Measurements from ENCODE around the gene CCDC85C. TPM values are rescaled to one million over a fixed set of nuclear protein-coding genes. Genes with fewer than 3 reads are reported as not detected.

The CCDC85C gene
- total RNA-seq, 4 donors from 2014 or later, result 0.34 to 1.7 (median 0.80) TPM

DNA sequence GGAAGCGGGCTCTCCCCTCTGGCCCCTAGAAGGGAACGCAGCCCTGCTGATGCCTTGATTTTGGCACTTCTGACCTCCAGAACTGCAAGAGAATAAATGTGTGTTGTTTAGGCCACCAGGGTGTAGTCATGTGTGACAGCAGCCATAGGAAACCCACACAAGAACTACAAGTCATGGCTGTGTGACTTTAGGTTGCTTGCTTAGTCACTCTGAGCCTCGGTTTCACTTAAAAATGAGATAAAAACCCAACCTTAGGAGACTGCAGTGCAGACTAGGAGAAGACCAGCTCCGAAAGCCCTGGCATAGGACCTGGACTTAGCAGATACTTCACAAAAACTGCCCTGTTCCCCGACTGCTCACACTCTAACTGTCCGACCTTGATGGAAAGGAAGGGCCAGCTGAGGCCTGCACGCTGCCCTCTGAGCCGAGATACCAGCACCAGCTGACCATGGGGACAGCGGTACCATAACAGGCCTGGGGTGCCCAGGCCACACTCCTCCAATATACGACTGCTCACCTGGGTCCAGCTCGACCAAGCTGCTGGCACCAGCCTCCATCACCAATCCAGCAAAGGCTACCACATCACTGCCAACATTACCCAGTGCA lies 53.5 kb downstream of the CCDC85C start:
- TF ChIP-seq, protein P1, sequence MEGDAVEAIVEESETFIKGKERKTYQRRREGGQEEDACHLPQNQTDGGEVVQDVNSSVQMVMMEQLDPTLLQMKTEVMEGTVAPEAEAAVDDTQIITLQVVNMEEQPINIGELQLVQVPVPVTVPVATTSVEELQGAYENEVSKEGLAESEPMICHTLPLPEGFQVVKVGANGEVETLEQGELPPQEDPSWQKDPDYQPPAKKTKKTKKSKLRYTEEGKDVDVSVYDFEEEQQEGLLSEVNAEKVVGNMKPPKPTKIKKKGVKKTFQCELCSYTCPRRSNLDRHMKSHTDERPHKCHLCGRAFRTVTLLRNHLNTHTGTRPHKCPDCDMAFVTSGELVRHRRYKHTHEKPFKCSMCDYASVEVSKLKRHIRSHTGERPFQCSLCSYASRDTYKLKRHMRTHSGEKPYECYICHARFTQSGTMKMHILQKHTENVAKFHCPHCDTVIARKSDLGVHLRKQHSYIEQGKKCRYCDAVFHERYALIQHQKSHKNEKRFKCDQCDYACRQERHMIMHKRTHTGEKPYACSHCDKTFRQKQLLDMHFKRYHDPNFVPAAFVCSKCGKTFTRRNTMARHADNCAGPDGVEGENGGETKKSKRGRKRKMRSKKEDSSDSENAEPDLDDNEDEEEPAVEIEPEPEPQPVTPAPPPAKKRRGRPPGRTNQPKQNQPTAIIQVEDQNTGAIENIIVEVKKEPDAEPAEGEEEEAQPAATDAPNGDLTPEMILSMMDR (IDR thresholded peaks at IDR 0.05; ENCODE audit: low read depth), result no peak

DNA sequence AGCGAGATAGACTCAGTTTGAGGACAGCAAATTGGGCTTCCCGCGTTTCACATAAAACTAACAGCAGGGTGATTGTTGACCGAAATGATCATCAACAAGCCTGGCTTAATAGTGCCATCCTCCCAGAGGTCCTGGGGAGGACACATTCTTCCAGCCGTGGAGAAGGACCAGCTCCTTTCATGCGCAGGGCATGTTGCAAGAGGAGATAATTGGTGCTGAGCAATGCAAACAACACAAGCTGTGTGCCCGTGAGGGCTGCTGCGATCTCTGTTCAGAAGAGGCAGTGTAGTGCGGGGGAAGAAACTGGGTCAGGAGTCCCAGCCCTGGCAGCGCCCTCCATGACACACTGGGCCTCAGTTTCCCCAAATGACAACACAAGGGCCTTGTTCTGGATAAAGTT lies 54.3 kb downstream of the CCDC85C start:
- TF ChIP-seq, protein P1 (IDR thresholded peaks at IDR 0.05; ENCODE audit: low read depth), result no peak

DNA sequence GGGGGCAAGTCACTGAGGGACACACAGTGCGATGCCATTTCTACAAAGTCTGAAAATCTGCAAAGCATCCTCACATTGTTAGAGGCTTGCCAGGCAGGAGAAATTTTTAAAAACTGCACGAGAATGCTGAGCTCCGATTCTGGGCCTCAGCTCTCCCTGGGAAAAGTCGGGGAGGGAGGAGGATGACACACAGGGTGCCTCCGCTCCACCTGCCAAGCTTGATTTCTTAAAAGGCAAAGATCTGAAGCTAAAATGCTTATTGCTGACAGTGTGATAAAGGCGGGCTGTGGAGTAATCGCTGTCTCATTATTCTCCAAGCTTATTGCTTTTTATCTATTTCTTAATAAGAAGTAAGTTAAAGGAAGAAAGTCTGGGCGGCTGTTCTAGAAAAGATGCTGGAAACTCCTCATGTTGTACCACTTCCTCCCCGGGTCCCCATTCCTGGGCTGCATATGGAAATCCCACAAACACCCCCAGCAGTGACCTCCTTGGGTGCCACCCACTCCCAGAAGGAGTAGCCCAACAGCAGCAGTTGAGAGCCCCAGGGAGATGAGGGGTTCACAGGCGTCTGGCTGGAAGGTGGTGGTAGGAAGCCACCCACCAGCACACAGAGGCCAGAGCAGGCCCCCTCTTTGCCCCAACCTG lies 55.0 kb downstream of the CCDC85C start:
- TF ChIP-seq, protein P1 (IDR thresholded peaks at IDR 0.05; ENCODE audit: low read depth), result no peak

DNA sequence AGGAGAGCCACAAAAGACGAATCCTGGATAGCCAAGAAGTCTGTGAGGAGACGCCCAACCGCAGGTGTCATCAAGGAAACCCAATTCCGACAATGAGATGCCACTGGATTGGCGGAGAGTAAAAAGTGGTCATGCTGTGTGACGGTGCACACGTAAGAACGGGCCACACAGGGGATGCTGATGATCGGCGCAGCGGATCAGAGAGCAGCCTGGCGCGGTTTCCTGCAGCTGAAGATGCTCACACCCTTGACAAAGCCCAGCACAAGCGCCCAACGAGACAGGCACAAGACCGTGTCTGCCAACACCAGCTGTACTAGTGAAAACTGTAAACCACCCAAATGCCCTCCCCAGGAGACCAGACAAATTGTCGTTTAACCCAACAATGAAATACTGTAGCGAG lies 55.8 kb downstream of the CCDC85C start:
- TF ChIP-seq, protein P1 (IDR thresholded peaks at IDR 0.05; ENCODE audit: low read depth), result no peak

DNA sequence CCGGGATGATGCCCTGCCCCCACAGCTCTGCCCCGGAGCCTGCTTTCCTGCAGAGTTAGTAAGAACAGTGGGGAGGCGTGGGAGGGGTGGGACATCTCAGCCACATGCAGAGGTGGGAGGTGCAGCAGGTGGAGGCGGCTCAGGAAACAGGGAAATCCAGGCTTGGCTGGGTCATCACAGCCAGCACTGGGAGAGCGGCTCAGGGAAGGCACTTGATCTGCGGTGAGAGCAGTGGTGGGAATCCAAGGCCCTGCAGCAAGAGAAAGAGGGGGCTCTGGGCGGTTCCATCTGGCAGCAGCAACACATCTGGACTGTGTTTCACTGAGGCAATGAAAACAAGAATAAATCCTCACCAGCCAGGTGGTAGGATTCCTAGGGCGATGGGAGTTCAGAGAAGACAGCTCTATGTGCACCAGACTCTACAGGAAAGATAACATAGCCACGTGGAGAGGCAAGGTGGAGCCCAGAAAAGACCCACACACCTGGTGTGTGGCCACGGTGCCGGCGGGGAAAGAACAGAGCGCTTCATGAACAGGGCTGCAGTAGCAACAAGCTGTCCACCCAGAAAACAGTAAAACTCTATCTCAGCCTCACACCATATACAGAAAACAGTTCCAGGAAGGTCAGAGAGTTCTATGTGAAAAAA lies 57.6 kb downstream of the CCDC85C start:
- TF ChIP-seq, protein P1 (IDR thresholded peaks at IDR 0.05; ENCODE audit: low read depth), result no peak

DNA sequence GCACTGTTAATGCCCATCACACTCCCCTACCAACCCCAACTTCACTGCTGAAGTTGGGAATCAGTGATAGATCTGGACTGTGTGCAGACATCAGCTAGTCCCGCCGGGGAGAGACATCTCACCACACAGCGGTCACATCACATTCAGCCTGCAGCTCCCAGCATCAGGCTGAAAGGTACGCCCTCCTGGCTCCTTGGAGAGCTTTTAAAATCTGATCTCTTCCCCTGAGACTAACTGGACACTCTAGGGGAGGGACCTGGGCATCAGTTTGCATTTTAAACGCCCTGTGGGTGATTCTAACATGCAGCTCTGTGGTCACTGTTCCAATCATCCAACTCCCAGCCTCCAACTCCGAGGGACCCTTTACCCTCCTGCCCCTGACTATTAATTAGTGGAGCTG lies 58.4 kb downstream of the CCDC85C start:
- TF ChIP-seq, protein P1 (IDR thresholded peaks at IDR 0.05; ENCODE audit: low read depth), result no peak

DNA sequence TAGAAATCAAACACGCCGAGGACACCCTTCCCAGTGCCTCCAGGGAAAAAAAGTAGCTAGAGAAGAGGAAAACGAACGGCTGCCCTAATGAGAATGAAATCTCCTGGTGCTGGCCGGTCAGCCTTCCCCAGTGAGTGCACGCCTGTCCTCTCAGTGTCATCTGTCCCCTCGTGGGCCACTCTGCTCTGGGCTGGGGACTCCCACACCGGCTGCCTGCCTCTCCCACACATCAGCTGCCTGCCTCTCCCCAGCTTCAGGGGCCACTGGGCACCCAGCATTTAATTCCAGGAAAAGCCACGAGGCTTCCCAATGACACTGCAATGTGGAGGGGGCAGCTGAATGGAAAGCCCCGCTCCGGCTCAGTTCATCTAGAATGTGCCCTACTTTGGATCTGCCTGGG lies 59.0 kb downstream of the CCDC85C start:
- TF ChIP-seq, protein P1 (IDR thresholded peaks at IDR 0.05; ENCODE audit: low read depth), result no peak

Data from subcutaneous adipose tissue (tissue), 4 donors.